ENCODE measurements around the gene OR8K1.

OR8K1 gene

DNA sequence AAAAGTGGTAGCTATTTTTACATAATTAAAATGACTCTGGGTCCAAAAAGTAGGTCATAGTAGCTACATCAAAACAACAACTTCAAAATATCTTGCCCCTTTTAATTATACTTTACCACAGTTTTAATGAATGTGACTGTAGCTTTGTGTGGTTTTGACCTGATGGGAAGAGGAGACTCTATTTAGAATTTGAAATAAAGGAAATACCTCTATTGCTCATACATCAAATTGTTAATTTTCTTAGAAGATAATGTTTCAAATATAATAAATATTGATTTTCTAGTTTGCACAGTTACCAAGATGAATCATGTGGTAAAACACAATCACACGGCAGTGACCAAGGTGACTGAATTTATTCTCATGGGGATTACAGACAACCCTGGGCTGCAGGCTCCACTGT, at the start of gene OR8K1:
TSS of gene OR8K1 (plus strand) at position 301 of the 400 bp plus-strand sequence. CDS start at position 301, 0 bp downstream.
- no peak for DNase-seq (ENCODE audit: extremely low read depth in 1 of 2, low read depth in 1 of 2)

DNA sequence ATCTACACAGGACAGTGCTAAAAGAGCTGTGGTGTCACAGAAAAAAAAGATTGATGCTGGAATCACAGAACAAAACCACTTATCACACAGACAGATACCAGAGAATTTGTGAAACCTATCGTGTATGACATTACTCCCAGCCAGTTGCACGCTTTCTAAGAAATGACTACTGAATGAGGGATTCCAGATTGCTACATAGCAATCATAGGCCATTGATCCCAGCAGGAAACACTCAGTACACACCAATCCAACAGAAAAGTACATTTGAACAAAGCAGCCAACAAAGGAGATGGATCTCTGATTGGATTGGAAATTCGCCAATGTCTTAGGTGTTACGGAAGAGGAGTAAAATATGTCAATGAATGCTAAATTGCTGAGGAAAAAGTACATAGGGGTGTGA, 48.9 kb upstream of the OR8K1 start:
- DNase-seq (ENCODE audit: extremely low read depth in 1 of 2, low read depth in 1 of 2) = no peak

DNA sequence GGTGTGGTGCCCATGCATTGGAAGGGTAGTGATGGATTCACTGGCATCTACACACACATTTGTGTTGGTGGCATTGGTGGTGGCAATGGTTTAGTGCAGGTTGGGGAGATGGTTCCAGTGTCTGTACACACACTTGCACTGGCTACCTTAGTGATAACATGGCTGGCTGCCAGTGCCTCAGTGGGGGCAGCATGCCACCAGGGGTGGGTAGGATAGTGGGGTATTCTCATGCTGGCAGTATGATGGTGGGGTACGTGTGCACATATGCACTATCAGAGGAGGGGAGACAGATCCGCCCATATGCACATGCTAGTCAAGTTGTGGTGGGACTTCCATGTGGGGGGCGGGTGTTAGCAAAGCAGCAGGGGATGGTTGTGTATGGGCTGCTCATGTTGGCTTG, 38.0 kb upstream of the OR8K1 start:
- no peak for DNase-seq (ENCODE audit: extremely low read depth in 1 of 2, low read depth in 1 of 2)

DNA sequence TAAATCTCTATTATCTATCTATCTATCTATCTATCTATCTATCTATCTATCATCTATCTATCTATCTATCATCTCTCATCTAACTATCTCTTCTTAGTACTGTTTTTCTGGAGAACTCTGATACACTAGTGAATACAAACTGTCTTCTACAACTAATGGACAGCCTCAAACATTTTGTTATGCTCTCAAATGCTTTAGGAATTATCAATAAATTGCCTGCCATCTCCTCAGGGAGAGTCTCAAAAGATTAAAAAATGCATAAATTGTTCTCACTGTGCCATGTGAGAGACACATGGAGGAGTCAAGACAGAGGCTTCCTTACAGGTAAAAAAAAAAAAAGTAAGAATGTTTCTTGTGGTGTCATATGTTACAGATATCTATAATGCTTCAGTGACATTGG, 31.0 kb upstream of the OR8K1 start, which contains the start of gene OR8K3:
TSS of gene OR8K3 (plus strand) at position 301 of the 400 bp plus-strand sequence. CDS start 3,163 bp downstream, outside the sequence.
- DNase-seq (ENCODE audit: extremely low read depth in 1 of 2, low read depth in 1 of 2) = no peak

DNA sequence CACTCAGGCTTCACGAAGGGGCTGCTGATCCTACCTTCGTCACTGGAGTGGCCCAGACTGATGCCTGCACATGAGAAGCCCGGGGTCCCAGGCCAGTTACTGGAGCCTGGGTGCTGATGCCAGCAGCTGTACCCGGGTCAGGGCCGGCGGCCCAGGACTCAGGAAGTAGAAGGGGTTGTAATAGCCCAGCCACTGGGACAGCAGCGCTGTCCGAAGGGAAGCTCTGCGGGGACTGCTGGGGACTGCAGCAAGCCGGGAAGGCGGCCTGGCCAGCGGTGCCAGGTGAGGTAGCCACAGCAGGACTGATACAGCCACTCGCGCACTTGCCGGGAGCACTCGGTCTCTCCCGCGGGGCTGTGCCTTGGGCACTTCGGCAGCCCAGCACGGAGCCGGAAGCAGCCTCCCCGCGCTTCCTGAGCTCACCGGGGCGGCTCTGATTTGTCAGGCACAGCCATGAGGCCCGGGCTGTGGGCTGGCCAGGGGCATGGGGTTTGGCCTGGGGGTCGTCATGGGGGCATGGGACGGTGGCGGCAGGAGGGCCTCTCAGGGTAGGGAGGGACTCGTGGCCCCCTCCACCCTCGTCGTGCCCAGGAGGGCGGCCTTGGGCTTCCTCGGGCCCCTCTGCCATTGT, 13.9 kb upstream of the OR8K1 start:
- DNase-seq (ENCODE audit: extremely low read depth in 1 of 2, low read depth in 1 of 2) = no peak

DNA sequence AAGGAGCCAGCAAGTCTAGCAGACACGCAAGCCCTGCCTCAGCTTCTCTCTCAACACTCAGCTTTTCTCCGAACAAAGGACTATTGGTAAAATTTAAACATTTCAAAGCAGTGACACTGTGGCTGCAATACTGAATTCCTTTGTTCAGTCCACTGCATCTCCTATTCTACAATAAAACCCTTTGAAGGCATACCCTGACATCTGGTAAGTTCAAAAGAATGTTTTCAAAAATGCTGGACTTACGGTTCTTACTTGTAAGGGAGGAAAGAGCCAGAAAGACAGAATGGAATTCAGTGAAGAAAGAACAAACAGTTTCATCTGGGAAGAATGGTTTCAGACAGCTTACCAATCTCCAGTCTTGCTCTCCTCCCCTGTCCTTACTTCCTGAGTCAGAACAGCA, 12.7 kb upstream of the OR8K1 start:
- DNase-seq (ENCODE audit: extremely low read depth in 1 of 2, low read depth in 1 of 2) = no peak

DNA sequence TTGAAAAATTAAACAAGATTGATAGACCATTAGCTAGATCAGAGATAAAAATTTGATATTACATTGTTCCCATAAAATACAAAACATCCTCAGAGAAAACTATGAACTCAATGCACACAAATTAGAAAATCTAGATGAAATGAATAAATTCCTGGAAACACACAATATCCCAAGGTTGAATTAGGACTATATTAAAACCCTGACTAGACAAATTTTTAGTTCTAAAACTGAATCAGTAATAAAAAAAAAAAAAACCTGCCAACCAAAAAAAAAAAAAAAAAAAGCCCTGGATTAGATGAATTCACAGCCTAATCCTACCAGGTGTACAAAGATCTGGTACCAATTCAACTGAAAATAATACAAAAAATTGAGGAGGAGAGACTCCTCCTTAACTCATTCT, 5.5 kb upstream of the OR8K1 start:
- DNase-seq (ENCODE audit: extremely low read depth in 1 of 2, low read depth in 1 of 2) = no peak

DNA sequence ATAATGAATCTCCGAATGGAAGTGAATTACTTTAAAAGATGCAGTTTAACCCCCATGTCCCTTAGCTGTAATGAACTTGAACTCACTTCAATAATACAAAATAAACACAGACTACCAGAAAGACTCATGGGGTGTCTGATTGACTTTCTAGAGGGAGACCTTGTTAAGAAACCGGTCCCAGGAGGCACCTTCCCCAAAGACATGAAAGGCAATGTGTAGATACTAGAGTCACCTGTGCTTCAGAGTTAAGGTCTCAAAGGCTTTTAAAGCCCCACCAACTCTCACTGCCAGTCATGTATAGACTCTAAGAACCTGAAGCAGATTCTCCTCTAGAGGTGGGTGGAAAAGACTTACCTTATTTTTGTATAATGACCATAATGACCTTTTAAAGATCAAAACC, 8.2 kb downstream of the OR8K1 start, which contains the start of gene OR8J1:
TSS of gene OR8J1 (plus strand) at position 301 of the 400 bp plus-strand sequence. CDS start 5,956 bp downstream, outside the sequence.
- DNase-seq (ENCODE audit: extremely low read depth in 1 of 2, low read depth in 1 of 2) = no peak

DNA sequence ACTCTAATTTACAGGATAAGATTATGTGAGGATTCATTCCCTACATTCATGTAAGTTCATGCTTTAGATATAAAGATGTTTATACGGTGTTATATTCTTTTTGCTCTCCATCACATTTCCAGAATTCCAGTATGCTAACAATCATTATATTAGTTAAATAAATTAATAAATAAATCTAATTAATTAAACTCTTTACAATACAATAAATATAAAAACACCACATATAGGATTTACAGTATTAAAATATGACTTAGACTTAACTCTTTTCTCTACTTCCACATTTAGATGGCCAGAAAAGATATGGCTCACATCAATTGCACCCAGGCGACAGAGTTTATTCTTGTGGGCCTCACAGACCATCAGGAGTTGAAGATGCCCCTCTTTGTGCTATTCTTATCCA, 29.5 kb downstream of the OR8K1 start, which contains the start of gene OR8U1:
TSS of gene OR8U1 (plus strand) at position 301 of the 400 bp plus-strand sequence. CDS start at position 301, 0 bp downstream.
- DNase-seq (ENCODE audit: extremely low read depth in 1 of 2, low read depth in 1 of 2) = no peak

DNA sequence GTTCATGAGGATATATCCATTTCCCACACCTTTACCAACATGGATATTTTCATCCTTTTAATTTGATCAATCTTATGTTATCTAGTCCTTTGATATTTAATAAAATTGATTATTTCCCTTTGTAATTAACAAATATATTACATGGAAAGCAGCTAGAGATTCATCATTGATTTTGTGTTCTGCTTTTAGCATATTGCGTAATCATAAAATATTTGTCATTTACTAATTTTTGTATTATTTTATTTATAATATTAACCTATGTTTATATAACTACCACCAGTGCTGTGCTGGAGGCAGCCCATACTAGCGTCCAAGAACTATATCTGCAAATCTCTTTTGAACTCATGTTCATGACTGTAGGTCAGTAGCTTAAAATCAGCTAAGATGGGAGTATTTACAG, 34.3 kb downstream of the OR8K1 start:
- no peak for DNase-seq (ENCODE audit: extremely low read depth in 1 of 2, low read depth in 1 of 2)

DNA sequence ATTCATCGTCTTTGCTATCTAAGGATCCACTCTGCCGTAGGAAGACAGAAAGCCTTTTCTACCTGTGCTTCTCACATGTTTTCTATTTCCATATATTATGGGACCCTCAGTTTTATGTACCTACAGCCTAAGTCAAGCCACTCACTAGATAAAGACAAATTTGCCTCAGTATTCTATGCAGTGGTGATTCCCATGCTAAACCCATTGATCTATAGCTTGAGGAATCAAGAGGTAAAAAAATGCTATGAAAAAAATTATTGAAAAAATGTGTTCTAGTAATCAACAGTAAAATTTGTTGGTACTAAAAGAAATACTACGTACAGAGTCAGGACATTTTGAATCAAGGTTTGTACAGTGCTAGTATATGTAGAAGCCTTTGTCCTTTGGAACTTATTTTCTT, 48.5 kb downstream of the OR8K1 start:
- DNase-seq (ENCODE audit: extremely low read depth in 1 of 2, low read depth in 1 of 2) = no peak

DNA sequence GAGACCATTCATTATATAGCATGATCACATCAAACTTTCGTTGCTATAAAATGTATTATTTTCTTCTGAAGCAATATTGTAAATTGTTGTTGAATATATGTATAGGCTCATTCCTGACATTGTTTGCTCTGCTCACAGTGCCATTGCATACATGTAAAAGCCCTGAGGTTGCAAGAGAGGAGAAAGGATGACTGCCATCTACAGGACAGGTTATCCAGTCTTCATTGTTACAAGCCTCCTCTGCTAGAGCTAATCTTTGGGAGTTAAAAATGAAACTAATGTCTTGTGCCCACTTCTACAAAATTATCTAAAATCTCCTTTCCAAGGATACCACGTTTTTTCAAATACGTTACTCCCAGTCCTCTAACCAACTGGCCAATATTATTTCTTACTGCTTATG, 50.2 kb downstream of the OR8K1 start:
- no peak for DNase-seq (ENCODE audit: extremely low read depth in 1 of 2, low read depth in 1 of 2)

All from activated CD8-positive, alpha-beta memory T cell treated with anti-CD3 and anti-CD28 coated beads for 1 hour (primary cell).